HEK293 (cell line): ENCODE data around the gene ARID3B.

Experiments
- ZNF548 ChIP-seq: fragments of 450-650 bp; formaldehyde crosslinking; IDR thresholded peaks from 2 replicates; pipeline ENCODE4 v1.5.1; 2016; ENCODE audit warnings: missing biosample characterization, missing genetic modification characterization
- ZNF596 ChIP-seq: fragments of 450-650 bp; IDR thresholded peaks from 2 replicates; pipeline ENCODE4 v1.5.0; 2018; ENCODE audit warnings: missing biosample characterization, mild to moderate bottlenecking, missing genetic modification characterization, moderate library complexity
- TF ChIP-seq, protein P1 (sequence below): fragments of 450-650 bp; formaldehyde crosslinking; IDR thresholded peaks from 2 replicates; pipeline ENCODE4 v1.5.1; 2016; ENCODE audit warnings: missing biosample characterization, missing genetic modification characterization
- TF ChIP-seq, protein P2 (sequence below): fragments of 450-650 bp; formaldehyde crosslinking; IDR thresholded peaks from 2 replicates; pipeline ENCODE4 v1.5.1; 2016; ENCODE audit warnings: missing biosample characterization, missing genetic modification characterization
- TF ChIP-seq, protein P3 (sequence below): fragments of 450-650 bp; formaldehyde crosslinking; IDR thresholded peaks from 2 replicates; pipeline ENCODE4 v1.5.1; 2016; ENCODE audit warnings: missing biosample characterization, missing genetic modification characterization

DNA sequence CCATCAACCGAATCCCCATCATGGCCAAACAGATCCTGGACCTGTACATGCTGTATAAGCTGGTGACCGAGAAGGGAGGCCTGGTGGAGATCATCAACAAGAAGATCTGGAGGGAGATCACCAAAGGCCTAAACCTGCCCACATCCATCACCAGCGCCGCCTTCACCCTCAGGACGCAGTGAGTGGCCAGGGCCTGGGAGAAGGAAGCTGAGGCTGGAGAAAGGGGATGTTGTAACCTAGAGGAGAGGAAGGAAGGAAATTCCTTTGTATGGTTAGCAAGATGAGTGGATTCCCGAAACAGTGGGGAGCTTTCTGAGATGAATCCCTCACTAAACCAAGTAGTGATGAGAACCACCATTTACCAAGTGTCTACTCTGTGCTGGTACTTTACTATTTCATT, 48.8 kb downstream of the ARID3B start:
- TF ChIP-seq, protein P1, sequence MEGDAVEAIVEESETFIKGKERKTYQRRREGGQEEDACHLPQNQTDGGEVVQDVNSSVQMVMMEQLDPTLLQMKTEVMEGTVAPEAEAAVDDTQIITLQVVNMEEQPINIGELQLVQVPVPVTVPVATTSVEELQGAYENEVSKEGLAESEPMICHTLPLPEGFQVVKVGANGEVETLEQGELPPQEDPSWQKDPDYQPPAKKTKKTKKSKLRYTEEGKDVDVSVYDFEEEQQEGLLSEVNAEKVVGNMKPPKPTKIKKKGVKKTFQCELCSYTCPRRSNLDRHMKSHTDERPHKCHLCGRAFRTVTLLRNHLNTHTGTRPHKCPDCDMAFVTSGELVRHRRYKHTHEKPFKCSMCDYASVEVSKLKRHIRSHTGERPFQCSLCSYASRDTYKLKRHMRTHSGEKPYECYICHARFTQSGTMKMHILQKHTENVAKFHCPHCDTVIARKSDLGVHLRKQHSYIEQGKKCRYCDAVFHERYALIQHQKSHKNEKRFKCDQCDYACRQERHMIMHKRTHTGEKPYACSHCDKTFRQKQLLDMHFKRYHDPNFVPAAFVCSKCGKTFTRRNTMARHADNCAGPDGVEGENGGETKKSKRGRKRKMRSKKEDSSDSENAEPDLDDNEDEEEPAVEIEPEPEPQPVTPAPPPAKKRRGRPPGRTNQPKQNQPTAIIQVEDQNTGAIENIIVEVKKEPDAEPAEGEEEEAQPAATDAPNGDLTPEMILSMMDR (tag by site-specific recombination): no peak
- TF ChIP-seq ZNF548 (tag by site-specific recombination): no peak
- TF ChIP-seq, protein P2, sequence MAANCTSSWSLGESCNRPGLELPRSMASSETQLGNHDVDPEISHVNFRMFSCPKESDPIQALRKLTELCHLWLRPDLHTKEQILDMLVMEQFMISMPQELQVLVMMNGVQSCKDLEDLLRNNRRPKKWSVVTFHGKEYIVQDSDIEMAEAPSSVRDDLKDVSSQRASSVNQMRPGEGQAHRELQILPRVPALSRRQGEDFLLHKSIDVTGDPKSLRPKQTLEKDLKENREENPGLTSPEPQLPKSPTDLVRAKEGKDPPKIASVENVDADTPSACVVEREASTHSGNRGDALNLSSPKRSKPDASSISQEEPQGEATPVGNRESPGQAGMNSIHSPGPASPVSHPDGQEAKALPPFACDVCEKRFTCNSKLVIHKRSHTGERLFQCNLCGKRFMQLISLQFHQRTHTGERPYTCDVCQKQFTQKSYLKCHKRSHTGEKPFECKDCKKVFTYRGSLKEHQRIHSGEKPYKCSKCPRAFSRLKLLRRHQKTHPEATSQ (tag by site-specific recombination): no peak
- TF ChIP-seq, protein P3, sequence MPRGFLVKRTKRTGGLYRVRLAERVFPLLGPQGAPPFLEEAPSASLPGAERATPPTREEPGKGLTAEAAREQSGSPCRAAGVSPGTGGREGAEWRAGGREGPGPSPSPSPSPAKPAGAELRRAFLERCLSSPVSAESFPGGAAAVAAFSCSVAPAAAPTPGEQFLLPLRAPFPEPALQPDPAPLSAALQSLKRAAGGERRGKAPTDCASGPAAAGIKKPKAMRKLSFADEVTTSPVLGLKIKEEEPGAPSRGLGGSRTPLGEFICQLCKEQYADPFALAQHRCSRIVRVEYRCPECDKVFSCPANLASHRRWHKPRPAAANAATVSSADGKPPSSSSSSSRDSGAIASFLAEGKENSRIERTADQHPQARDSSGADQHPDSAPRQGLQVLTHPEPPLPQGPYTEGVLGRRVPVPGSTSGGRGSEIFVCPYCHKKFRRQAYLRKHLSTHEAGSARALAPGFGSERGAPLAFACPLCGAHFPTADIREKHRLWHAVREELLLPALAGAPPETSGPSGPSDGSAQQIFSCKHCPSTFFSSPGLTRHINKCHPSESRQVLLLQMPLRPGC (tag by site-specific recombination): no peak
- no peak for TF ChIP-seq ZNF596 (tag by site-specific recombination)
